Umbilical cord (tissue), 1 donor: ENCODE measurements around the gene MAT2A. TPM values are rescaled to one million over a fixed set of nuclear protein-coding genes. Genes with fewer than 3 reads are reported as not detected.

ENCODE experiments used
- total RNA-seq: library from RNA; depleted of rRNA; stranded (reverse); fragments of >200 nt; gene quantifications from one replicate; pipeline ENCODE4 v1.2.3, GENCODE V29; 2014; ENCODE audit warnings: low replicate concordance; ENCODE audit not compliant: insufficient read depth

MAT2A gene
- total RNA-seq, 1 donor from 2014 or later = 67.7 TPM

Other genes starting within 250 kb of the MAT2A start
- 62.1 TPM for gene TGOLN2, start 211.2 kb upstream of the MAT2A start, total RNA-seq
- gene RETSAT, start 184.6 kb upstream of the MAT2A start, total RNA-seq = 55.1 TPM
- gene ELMOD3, start 184.4 kb upstream of the MAT2A start, total RNA-seq = 27.0 TPM
- 58.5 TPM for gene CAPG, start 128.8 kb upstream of the MAT2A start, total RNA-seq
- gene SH2D6, start 120.5 kb upstream of the MAT2A start, total RNA-seq = 4.6 TPM
- gene GGCX, start 22.3 kb downstream of the MAT2A start, total RNA-seq = 51.5 TPM
- gene VAMP8, start 38.4 kb downstream of the MAT2A start, total RNA-seq = 25.5 TPM
- gene VAMP5, start 45.3 kb downstream of the MAT2A start, total RNA-seq = 20.0 TPM
- gene RNF181, start 56.6 kb downstream of the MAT2A start, total RNA-seq = 76.3 TPM
- 3.4 TPM for gene TMEM150A, start 63.5 kb downstream of the MAT2A start, total RNA-seq
- gene C2orf68, start 72.9 kb downstream of the MAT2A start, total RNA-seq = 23.6 TPM
- 58.0 TPM for gene USP39, start 77.0 kb downstream of the MAT2A start, total RNA-seq
- gene SFTPB, start 129.0 kb downstream of the MAT2A start, total RNA-seq = 1.7 TPM
- gene GNLY, start 155.2 kb downstream of the MAT2A start, total RNA-seq = 2.2 TPM
- 14.2 TPM for gene ATOH8, start 214.8 kb downstream of the MAT2A start, total RNA-seq